Astrocyte (in vitro differentiated cells and primary cell): ENCODE results near the gene NSD1.

Experiments
- CTCF ChIP-seq: IDR thresholded peaks from 2 replicates; pipeline ENCODE4 v1.5.1; 2011; ENCODE audit warnings: low read depth, mild to moderate bottlenecking, inconsistent platforms, low read length, moderate library complexity; ENCODE audit not compliant: insufficient read depth
- EZH2 ChIP-seq: IDR thresholded peaks from 2 replicates; pipeline ENCODE4 v1.6.1; 2012; ENCODE audit warnings: mild to moderate bottlenecking, low read length, inconsistent platforms; ENCODE audit not compliant: insufficient read depth

- TF ChIP-seq CTCF = no peak
- TF ChIP-seq EZH2 = no peak
Observed at GRCh38 chr5:177293819-177294581, 160.4 kb downstream of the NSD1 start.
